Stimulated activated CD4-positive, alpha-beta T cell treated with anti-CD3 and anti-CD28 coated beads, Interleukin-12 subunit alpha, Interleukin-12 subunit beta, amount 100 ng/mL, for 24 hours (primary cell): ENCODE measurements around the gene SPRR4.
"Not testable (repeated sequence)": the region's sequence is repeated elsewhere in the genome, so short reads cannot be mapped to it uniquely, and the experiment has no call there.

ENCODE experiments used
- DNase-seq, 2 experiments: peaks; one replicate each; pipeline ENCODE4 v3.0.0-alpha.2; 2020; ENCODE audit warnings: low read depth in 2 of 2

Gene SPRR4

DNA sequence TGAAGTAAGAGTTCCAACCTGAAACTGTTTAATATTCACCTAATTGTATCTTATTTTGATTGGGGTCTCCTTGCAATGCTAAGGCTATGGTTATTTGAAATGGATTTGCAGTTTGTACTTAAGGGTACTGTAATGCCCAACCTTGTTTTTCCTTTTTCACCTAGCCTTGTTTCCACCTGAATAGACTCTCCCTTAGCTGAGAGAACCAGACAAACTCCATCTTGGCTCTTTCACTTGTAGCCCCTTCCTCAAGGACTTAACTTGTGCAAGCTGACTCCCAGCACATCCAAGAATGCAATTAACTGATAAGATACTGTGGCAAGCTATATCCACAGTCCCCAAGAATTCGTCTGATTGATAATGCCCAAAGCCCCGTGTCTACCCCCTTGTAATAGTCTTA lies 51.4 kb downstream of the SPRR4 start:
- DNase-seq, result not testable (repeated sequence)
